ENCODE measurements around the gene EED. TPM values are rescaled to one million over a fixed set of nuclear protein-coding genes. Genes with fewer than 3 reads are reported as not detected.
A peak's percentile ranks its signal among the peaks of the same experiment; 100 is the strongest.

The EED gene
- total RNA-seq, 1 donor from 2014 or later = 279 TPM

DNA sequence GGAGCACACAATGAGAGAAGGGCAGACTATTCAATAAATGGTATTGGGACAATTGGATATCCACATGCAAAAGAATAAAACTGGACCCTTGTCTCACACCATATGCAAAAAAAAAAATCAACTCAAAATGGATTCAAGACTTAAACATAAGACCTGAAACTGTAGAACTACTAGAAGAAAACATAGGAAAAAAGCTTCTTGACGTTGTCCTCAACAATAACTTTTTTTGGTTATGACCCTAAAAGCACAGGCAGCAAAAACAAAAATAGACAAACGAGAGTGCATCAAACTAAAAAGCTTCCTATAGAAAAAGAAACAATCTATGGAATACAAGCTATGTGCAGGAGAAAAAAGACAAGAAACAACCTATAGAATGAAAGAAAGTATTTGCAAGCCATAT lies 37.1 kb upstream of the EED start:
- Mint-ChIP-seq H3K36me3 (ENCODE audit: low read depth) (peaks cover 5% of the 10 kb centered on the region), H3K9me3 (no peaks in the 10 kb centered on the region), H3K27ac (no peak overlapping the region), H3K4me1 (ENCODE audit: low read depth) (peaks cover 45% of the 10 kb centered on the region), H3K27me3 (ENCODE audit: insufficient read depth) (no peaks in the 10 kb centered on the region), H3K4me3 (no peak overlapping the region)
- intact Hi-C loops (cut with micrococcal nuclease) = no loop called here
- no peak for DNase-seq (ENCODE audit: low spot score)

DNA sequence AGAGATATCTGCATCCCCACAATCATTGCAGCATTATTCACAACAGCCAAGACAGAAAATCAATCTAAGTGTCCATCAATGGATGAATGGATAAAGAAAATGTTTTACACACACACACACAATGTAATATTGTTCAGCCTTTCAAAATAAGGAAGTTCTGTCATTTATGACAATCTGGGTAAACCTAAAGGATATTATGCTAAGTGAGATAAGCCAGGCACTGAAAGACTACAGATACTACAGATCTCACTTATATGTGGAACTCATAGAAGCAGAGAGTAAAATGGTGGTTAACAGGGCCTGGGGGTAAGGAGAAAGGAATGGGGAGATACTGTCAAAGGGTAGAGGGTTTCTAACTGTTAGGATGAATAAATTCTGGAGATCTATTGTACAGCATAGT lies 36.0 kb upstream of the EED start:
- no peak for DNase-seq (ENCODE audit: low spot score)
- intact Hi-C loops (cut with micrococcal nuclease) = no loop called here
- Mint-ChIP-seq H3K4me1 (ENCODE audit: low read depth) (peaks cover 56% of the 10 kb centered on the region), H3K27me3 (ENCODE audit: insufficient read depth) (no peaks in the 10 kb centered on the region), H3K27ac (no peak overlapping the region), H3K9me3 (peaks cover 3% of the 10 kb centered on the region), H3K36me3 (ENCODE audit: low read depth) (peaks cover 6% of the 10 kb centered on the region), H3K4me3 (no peak overlapping the region)

DNA sequence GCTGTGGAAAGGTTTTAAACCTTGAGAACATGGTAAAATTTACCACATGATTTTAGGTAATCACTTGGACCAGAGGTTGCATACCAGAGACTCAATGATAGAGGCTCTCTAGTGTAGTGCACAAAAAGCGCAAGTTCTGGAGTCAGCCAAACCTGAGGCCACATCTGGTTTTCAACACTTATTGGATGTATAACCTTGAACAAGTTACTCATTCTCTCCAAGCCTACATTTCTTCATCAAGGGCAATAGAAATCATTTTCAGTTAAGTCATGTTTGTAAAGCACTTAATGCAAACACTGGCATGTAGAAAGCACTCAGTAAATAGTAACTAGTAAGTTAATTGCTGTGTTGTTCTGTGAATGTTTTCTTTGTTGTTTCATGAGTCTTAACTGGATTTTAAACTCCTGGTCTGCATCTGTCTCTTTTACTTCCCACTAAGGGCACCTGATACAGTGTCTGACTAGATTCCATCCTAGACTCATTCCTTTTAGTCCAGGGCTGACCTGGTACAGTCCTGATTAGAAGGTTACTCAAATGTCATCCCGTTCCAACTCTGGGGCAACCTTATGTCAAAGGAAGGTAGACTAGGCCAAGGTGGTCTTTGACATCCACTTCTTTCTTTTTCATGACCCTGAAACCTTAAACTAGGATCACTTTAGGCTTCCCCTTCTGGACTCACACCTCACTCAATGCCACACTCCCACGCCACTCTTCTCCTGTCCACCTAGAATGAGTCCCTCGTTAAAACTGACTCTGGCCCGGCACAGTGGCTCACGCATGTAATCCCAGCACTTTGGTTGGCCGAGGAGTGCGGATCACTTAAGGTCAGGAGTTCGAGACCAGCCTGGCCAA lies 34.5 kb upstream of the EED start:
- Mint-ChIP-seq H3K9me3 (peaks cover 8% of the 10 kb centered on the region), H3K4me1 (ENCODE audit: low read depth) (peaks cover 62% of the 10 kb centered on the region), H3K36me3 (ENCODE audit: low read depth) (peaks cover 14% of the 10 kb centered on the region), H3K27ac (peak overlapping the region; percentile 38), H3K27me3 (ENCODE audit: insufficient read depth) (no peaks in the 10 kb centered on the region), H3K4me3 (no peak overlapping the region)
- no peak for DNase-seq (ENCODE audit: low spot score)
- intact Hi-C loops (cut with micrococcal nuclease) = loop anchor here (10.0 kb wide), 1 partner anchor 615 kb away; no protein-coding TSS in a partner anchor

DNA sequence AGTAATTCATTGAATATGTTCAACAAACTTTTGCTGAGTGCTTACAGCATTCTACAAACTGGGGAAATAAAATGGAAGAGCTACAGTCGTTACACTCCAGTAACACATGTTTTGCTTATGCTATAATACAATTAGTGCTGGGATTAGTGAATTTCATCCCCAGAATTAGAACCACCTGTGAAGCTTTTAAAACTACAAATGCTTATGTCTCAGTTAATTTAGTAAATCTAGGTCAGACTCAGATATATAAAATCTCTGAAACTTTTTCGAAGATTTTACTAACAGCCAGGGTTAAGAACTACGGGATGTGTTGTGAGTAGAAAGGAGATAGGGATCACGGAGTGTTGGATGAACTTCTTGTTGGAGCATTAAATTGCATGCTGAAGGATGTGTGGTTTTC lies 33.7 kb upstream of the EED start:
- H3K27me3 Mint-ChIP-seq (ENCODE audit: insufficient read depth) = no peaks in the 10 kb centered on the region
- peaks cover 8% of the 10 kb centered on the region for H3K9me3 Mint-ChIP-seq
- intact Hi-C loops (cut with micrococcal nuclease) = loop anchor here (10.0 kb wide), 1 partner anchor 616 kb away; no protein-coding TSS in a partner anchor
- H3K4me1 Mint-ChIP-seq (ENCODE audit: low read depth) = peaks cover 71% of the 10 kb centered on the region
- no peak for DNase-seq (ENCODE audit: low spot score)
- H3K27ac Mint-ChIP-seq = no peak overlapping the region
- H3K36me3 Mint-ChIP-seq (ENCODE audit: low read depth) = peaks cover 14% of the 10 kb centered on the region
- no peak overlapping the region for H3K4me3 Mint-ChIP-seq

DNA sequence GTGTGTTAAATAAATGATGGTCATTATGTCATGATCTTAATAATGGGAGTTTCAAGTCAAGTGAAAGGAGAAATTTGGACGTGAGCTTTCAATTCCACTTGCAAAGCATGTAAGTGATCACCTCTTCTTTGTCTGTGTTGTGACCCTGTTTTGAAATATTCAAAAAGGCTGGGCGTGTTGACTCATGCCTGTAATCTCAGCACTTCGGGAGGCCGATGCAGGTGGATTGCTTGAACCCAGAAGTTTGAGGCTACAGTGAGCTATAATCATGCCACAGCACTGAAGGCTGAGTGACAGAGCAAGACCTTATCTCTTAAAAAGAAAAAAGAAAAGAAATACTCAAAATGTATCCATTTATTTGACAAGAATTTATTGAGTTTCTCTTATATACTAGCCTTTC lies 32.9 kb upstream of the EED start:
- Mint-ChIP-seq H3K27ac (peak overlapping the region; percentile 63), H3K9me3 (peaks cover 8% of the 10 kb centered on the region)
- intact Hi-C loops (cut with micrococcal nuclease) = loop anchor here (10.0 kb wide), 1 partner anchor 617 kb away; no protein-coding TSS in a partner anchor

DNA sequence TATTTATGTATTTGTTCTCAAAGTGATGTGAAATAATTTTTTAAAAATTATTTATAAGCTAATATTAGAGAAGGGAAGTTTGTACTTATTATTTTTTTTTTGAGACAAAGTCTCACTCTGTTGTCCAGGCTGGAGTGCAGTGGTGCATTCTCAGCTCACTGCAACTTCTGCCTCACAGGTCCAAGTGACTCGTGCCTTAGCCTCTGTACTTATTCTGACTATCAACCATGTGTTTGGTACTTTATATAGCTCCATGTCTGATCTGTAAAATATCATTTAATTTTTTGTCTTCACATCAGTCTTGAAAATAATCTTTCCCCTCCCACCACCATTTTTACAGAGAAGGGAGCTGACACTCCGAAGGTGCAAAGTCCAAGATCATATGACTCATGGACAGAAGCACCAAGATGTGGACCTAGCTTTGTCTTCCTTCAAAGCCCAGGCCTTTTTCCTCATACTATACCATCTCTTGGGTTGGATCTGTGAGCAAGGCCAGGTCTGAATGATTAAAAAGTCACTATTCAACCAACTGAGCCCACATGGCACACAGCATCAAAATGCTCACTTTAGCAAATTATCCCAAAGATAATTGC lies 32.4 kb upstream of the EED start:
- DNase-seq (ENCODE audit: low spot score) = no peak
- Mint-ChIP-seq H3K4me1 (ENCODE audit: low read depth) (peaks cover 74% of the 10 kb centered on the region), H3K36me3 (ENCODE audit: low read depth) (peaks cover 12% of the 10 kb centered on the region), H3K27ac (peak overlapping the region; percentile 42), H3K4me3 (peak overlapping the region; percentile 38), H3K27me3 (ENCODE audit: insufficient read depth) (no peaks in the 10 kb centered on the region), H3K9me3 (peaks cover 8% of the 10 kb centered on the region)
- intact Hi-C loops (cut with micrococcal nuclease) = loop anchor here (10.0 kb wide), 1 partner anchor 617 kb away; no protein-coding TSS in a partner anchor

More for the DNA sequence above, 32.9 kb upstream of the EED start:
- no peak overlapping the region for H3K4me3 Mint-ChIP-seq
- H3K36me3 Mint-ChIP-seq (ENCODE audit: low read depth) = peaks cover 12% of the 10 kb centered on the region
- no peak for DNase-seq (ENCODE audit: low spot score)
- peaks cover 74% of the 10 kb centered on the region for H3K4me1 Mint-ChIP-seq (ENCODE audit: low read depth)
- H3K27me3 Mint-ChIP-seq (ENCODE audit: insufficient read depth) = no peaks in the 10 kb centered on the region

DNA sequence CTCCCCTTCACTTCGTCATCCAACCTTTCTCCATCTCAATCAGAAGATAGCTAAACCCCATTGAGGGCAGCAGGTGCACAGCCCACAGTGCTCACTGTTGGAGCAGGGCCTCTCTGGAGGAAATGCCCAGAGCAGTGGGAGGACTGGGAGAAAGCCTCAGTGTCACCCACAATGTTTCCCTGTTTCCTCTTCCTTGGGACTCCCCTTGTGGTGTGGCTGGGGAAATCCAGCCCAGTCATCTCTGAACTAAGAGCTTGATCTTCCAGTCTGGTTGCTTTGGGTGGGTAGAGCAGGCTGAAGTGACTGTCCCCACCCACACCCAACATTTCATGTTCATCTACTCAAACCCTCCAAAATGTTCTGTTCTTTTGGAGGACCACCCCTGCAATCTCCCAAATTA lies 29.8 kb upstream of the EED start:
- H3K27ac Mint-ChIP-seq = peak overlapping the region; percentile 83
- H3K9me3 Mint-ChIP-seq = peaks cover 8% of the 10 kb centered on the region
- peak; percentile 72 for DNase-seq (ENCODE audit: low spot score)
- H3K4me3 Mint-ChIP-seq = peak overlapping the region; percentile 5
- H3K27me3 Mint-ChIP-seq (ENCODE audit: insufficient read depth) = no peaks in the 10 kb centered on the region
- H3K4me1 Mint-ChIP-seq (ENCODE audit: low read depth) = peaks cover 86% of the 10 kb centered on the region
- intact Hi-C loops (cut with micrococcal nuclease) = loop anchor here (1.0 to 10.0 kb wide), 14 partner anchors 12 to 620 kb away; partner anchors contain the start of gene PICALM
- peaks cover 12% of the 10 kb centered on the region for H3K36me3 Mint-ChIP-seq (ENCODE audit: low read depth)

DNA sequence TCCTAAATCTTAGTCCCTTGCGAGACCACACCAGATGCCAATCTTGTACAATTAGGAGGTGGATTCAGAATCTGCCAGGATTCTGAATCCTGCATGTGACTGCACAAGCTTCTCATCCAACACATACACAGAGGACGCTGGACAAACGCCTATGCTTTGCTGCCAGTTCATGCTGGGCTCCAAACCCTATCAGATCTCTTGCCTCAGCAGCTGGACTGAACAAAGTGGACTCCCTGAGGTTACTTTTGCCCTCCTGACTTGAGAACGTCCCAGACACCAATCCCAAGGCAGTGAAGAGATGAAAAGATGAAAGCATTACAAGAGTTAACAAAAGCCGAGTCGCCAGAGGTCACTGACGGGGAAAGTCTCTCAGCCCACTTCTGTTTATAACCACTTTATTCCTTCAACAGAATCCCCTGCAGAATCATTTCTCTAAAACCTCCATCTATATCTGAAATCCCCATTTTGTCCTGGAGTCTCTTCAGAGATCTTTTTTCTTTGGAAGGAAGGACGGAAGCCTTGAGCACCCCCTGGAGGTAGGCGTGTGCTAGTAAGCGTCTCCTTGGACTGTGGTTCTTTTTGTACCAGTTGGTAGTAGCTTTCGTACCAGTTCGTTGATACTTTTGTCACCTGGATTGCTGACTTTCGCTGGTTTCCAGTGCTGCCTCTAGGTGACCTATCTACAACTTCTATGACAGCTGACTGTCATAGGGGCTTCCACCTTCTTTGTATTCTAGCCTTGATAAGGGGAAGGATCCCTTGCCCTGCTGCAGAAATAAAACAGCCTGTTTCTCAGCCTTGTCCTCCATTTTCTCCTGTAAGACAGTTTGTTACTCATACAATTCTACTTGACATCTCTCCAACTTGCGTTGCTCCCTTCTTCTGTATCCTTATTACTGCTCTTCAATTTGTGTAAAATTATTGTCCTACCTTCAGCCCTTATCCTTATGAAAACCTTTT lies 26.1 kb upstream of the EED start:
- intact Hi-C loops (cut with micrococcal nuclease) = loop anchor here (1.0 to 10.0 kb wide), 6 partner anchors 10 to 624 kb away; no protein-coding TSS in a partner anchor
- Mint-ChIP-seq H3K27ac (peak overlapping the region; percentile 81), H3K4me3 (peak overlapping the region; percentile 40), H3K4me1 (ENCODE audit: low read depth) (peaks cover 81% of the 10 kb centered on the region), H3K9me3 (peaks cover 14% of the 10 kb centered on the region), H3K36me3 (ENCODE audit: low read depth) (peaks cover 13% of the 10 kb centered on the region), H3K27me3 (ENCODE audit: insufficient read depth) (no peaks in the 10 kb centered on the region)
- DNase-seq (ENCODE audit: low spot score) = peak; percentile 42

DNA sequence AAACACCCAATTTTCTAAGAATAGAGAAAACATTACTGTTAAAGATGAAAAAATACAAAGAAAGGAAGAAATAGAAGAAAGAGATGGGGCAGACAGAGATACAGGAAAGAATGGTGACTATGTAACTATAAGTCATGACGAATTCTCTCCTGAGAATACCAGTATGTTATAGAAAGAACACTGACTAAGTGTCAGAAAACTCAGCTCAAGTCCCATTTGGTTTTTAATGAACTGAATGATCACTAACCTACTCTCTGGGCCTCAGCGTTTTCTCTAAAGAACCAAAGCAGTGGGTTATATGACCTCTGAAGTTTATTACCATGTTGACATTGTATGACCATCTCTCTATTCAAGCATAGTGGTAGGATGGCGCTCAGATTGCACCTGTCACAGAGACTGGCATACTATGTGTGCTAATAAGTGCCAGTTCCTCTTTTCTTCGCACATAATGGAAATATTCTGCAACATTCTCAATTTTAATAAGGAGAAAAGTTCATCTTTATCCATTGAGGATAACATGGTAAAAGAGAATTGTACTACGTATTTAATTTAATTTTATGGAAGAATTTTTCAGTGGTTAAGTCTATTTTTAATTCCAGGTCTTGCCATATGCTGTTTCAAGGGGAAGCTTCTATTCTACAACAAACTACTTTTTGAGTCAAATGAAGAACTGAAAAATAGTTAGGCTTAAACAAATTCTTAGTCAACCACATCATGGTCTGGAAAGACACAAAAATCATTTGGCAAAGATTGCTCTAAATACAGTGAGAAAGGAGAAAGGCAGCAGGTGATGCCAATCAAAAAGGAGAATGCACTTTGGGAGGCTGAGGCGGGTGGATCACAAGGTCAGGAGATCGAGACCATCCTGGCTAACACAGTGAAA lies 25.0 kb upstream of the EED start:
- Mint-ChIP-seq H3K4me3 (no peak overlapping the region), H3K36me3 (ENCODE audit: low read depth) (peaks cover 15% of the 10 kb centered on the region), H3K27me3 (ENCODE audit: insufficient read depth) (no peaks in the 10 kb centered on the region), H3K4me1 (ENCODE audit: low read depth) (peaks cover 70% of the 10 kb centered on the region), H3K27ac (peak overlapping the region; percentile 81), H3K9me3 (peaks cover 21% of the 10 kb centered on the region)
- intact Hi-C loops (cut with micrococcal nuclease) = loop anchor here (1.0 to 10.0 kb wide), 5 partner anchors 9 to 625 kb away; no protein-coding TSS in a partner anchor
- DNase-seq (ENCODE audit: low spot score) = no peak

DNA sequence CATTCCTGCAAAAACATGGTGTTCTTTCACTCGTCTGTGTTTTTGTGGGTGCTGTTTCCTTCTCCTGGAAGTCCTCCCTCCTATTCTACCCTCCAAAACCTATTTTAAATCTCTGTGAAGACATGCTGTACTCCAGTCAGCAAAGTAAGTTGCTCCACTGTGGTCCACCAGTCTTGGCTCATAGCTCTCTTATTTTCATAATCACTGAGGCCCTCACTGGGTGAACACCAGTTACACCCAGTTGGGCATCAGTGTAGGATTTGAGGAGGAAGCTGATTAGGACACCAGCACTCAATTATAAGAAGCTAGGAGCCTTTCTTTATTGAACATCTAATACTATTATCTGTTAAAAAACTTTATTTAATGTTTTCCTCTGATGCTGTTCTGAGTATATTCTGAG lies 23.9 kb upstream of the EED start:
- intact Hi-C loops (cut with micrococcal nuclease) = no loop called here
- peaks cover 13% of the 10 kb centered on the region for H3K36me3 Mint-ChIP-seq (ENCODE audit: low read depth)

DNA sequence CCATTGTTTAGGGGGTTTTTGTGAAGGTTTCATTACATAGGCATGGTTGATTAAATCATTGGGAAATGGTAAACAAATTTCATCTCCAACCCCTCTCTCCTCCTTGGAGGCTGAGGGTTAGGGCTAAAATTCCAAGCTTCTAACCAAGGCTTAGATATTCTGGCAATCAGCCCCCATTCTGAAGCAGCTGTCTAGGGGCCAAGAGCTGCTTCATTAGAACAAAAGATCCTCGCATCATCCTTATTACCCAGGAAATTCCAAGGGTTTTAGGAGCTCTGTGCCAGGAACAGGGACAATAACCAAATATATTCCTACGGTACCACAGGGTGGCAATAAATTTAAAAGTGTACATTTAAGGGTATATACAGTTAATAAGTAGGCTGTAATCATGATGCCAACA lies 22.5 kb upstream of the EED start:
- intact Hi-C loops (cut with micrococcal nuclease) = no loop called here
- Mint-ChIP-seq H3K27me3 (ENCODE audit: insufficient read depth) (no peaks in the 10 kb centered on the region), H3K4me1 (ENCODE audit: low read depth) (peaks cover 68% of the 10 kb centered on the region), H3K9me3 (peaks cover 33% of the 10 kb centered on the region), H3K36me3 (ENCODE audit: low read depth) (peaks cover 14% of the 10 kb centered on the region), H3K4me3 (no peak overlapping the region), H3K27ac (no peak overlapping the region)
- DNase-seq (ENCODE audit: low spot score) = no peak

More for the DNA sequence above, 23.9 kb upstream of the EED start:
- H3K4me1 Mint-ChIP-seq (ENCODE audit: low read depth) = peaks cover 59% of the 10 kb centered on the region
- H3K27me3 Mint-ChIP-seq (ENCODE audit: insufficient read depth) = no peaks in the 10 kb centered on the region
- DNase-seq (ENCODE audit: low spot score) = no peak
- H3K27ac Mint-ChIP-seq = peak overlapping the region; percentile 43
- peaks cover 27% of the 10 kb centered on the region for H3K9me3 Mint-ChIP-seq
- peak overlapping the region; percentile 13 for H3K4me3 Mint-ChIP-seq

All from activated T-helper 1 cell treated with anti-CD3 and anti-CD28 coated beads, Interleukin-12 subunit alpha, Interleukin-12 subunit beta, Interleukin-2, Interleukin-4 antibody, amounts not matched to agents 30 ng/mL and 10 ng/mL and 1 ng/mL, durations not matched to agents 14 hours and 24 hours and 36 hours (primary cell).